Tibial artery (tissue), 4 donors: Measurements from ENCODE around the gene KIAA0825.

Source experiments
- DNase-seq, 2 donors: peaks; one replicate each; pipeline ENCODE4 v3.0.0-alpha.2; 2019
- H3K27ac ChIP-seq, 2 donors: fragments of 200-600 bp; sonication (generic) in 1 of 2; 1 replicate in 1 of 2; 2 replicates in 1 of 2; pipeline ENCODE4 v1.5.1; 2018 to 2019; ENCODE audit warnings: mild to moderate bottlenecking in 1 of 2
- H3K27me3 ChIP-seq, 2 donors: fragments of 200-600 bp; sonication (generic) in 1 of 2; one replicate each; pipeline versions ENCODE4 v1.5.1 to v1.6.0; 2016 to 2019
- H3K36me3 ChIP-seq, 3 donors: fragments of 200-600 bp; sonication (generic) in 2 of 3; one replicate each; pipeline ENCODE4 v1.5.1; 2016 to 2019; ENCODE audit warnings: mild to moderate bottlenecking in 2 of 3
- H3K4me1 ChIP-seq, 4 donors: fragments of 200-600 bp; sonication (generic) in 2 of 4; 1 replicate in 3 of 4; 2 replicates in 1 of 4; pipeline ENCODE4 v1.5.1; 2016 to 2019
- H3K4me3 ChIP-seq, 2 donors: fragments of 200-600 bp; sonication (generic) in 1 of 2; 1 replicate in 1 of 2; 2 replicates in 1 of 2; pipeline ENCODE4 v1.5.1; 2018 to 2019; ENCODE audit warnings: mild to moderate bottlenecking in 2 of 2
- H3K9me3 ChIP-seq, 3 donors: fragments of 200-600 bp; sonication (generic) in 1 of 3; one replicate each; pipeline ENCODE4 v1.5.1; 2016 to 2019
- intact Hi-C: fragments of 100-400 bp; cut with DNase I; formaldehyde crosslinking; loops from one replicate; pipeline ENCODE4 v1.15.0; 2023; ENCODE audit warnings: low total_unique reads
- TF ChIP-seq, protein P1 (sequence below), 2 experiments: fragments of 200-600 bp in 1 of 2; fragments of 450-650 bp in 1 of 2; IDR thresholded peaks; one replicate each; pipeline ENCODE4 v1.5.1; 2017 to 2019; ENCODE audit warnings: antibody characterized with exemption in 2 of 2, mild to moderate bottlenecking in 1 of 2, moderate library complexity in 1 of 2

KIAA0825 gene

GRCh38 chr5:94217745-94218144 lies 400.7 kb downstream of the KIAA0825 start:
- Histone ChIP-seq H3K36me3 (no peaks in the 10 kb centered on the region), H3K27ac (no peak overlapping the region), H3K9me3 (no peaks in the 10 kb centered on the region), H3K4me3 (no peak overlapping the region), H3K4me1 (peaks cover 0 to 11% (median 2%) of the 10 kb centered on the region in 4 donors), H3K27me3 (no peaks in the 10 kb centered on the region)
- no peak for DNase-seq
- intact Hi-C loops = no loop called here
- TF ChIP-seq, protein P1, sequence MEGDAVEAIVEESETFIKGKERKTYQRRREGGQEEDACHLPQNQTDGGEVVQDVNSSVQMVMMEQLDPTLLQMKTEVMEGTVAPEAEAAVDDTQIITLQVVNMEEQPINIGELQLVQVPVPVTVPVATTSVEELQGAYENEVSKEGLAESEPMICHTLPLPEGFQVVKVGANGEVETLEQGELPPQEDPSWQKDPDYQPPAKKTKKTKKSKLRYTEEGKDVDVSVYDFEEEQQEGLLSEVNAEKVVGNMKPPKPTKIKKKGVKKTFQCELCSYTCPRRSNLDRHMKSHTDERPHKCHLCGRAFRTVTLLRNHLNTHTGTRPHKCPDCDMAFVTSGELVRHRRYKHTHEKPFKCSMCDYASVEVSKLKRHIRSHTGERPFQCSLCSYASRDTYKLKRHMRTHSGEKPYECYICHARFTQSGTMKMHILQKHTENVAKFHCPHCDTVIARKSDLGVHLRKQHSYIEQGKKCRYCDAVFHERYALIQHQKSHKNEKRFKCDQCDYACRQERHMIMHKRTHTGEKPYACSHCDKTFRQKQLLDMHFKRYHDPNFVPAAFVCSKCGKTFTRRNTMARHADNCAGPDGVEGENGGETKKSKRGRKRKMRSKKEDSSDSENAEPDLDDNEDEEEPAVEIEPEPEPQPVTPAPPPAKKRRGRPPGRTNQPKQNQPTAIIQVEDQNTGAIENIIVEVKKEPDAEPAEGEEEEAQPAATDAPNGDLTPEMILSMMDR (IDR thresholded peaks at IDR 0.05) = no peak

DNA sequence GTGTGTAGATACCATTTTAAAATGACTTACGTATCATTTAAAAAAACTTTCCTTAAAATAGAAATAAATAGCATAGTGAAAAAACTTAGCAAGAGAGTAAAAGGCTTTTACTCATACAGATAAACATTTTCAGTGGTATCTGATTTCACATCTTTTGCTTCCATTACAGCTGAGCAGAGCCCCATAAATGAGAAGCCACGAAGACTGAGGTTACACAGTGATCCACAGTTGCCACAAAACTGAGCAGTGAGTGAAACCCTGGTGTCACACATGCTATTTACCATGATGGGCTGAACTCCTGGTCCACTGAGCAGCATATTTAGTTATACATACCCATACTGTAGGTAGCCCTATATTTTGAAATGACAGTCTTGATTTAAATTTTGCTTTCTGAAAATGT lies 401.2 kb downstream of the KIAA0825 start:
- TF ChIP-seq, protein P1 (IDR thresholded peaks at IDR 0.05) = no peak
- no peak for DNase-seq
- no peak overlapping the region for H3K4me3 ChIP-seq
- intact Hi-C loops = no loop called here
- H3K4me1 ChIP-seq = peaks cover 0 to 11% (median 2%) of the 10 kb centered on the region in 4 donors
- no peaks in the 10 kb centered on the region for H3K27me3 ChIP-seq
- no peaks in the 10 kb centered on the region for H3K9me3 ChIP-seq
- no peak overlapping the region for H3K27ac ChIP-seq
- no peaks in the 10 kb centered on the region for H3K36me3 ChIP-seq

- intact Hi-C loops = no loop called here
- Histone ChIP-seq H3K36me3 (no peaks in the 10 kb centered on the region), H3K4me1 (no peaks in the 10 kb centered on the region), H3K27me3 (no peaks in the 10 kb centered on the region), H3K27ac (no peak overlapping the region), H3K4me3 (no peak overlapping the region), H3K9me3 (no peaks in the 10 kb centered on the region)
- TF ChIP-seq, protein P1 (IDR thresholded peaks at IDR 0.05) = no peak
- no peak for DNase-seq
These were observed 405.9 kb downstream of the KIAA0825 start for GRCh38 chr5:94212476-94212875.

DNA sequence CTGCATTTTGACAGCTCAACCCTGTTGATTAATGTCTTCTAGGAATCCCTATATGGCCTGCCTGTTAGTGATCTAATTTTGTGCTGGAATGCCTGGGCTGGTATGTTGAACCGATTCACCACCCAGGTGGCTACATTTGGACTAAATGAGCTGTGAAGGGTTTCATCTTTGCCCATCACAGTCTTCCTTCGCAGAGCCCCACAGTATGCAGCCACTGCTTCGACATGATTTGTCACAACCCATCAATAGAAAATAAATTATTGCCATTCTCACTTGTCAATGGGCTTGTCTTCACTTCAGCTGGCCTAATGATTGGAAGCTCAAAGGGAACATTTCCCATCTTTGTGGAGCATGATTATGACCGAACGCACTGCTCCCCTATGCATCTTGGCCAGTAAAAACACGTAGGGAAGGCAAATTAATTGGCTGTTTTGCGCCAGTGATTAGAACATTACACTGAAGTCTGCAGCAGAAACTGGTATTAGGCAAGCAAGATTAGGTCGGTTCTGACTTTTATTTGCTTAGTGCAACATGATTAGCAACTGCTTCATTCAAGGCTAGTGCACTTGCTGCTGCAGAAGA lies 408.5 kb downstream of the KIAA0825 start:
- Histone ChIP-seq H3K36me3 (no peaks in the 10 kb centered on the region), H3K9me3 (no peaks in the 10 kb centered on the region), H3K4me1 (no peaks in the 10 kb centered on the region), H3K27ac (no peak overlapping the region), H3K27me3 (no peaks in the 10 kb centered on the region), H3K4me3 (no peak overlapping the region)
- intact Hi-C loops = no loop called here
- no peak for DNase-seq
- TF ChIP-seq, protein P1 (IDR thresholded peaks at IDR 0.05) = no peak

GRCh38 chr5:94209272-94209671 lies 409.1 kb downstream of the KIAA0825 start:
- DNase-seq = no peak
- no peaks in the 10 kb centered on the region for H3K9me3 ChIP-seq
- H3K27ac ChIP-seq = no peak overlapping the region
- intact Hi-C loops = no loop called here
- H3K27me3 ChIP-seq = no peaks in the 10 kb centered on the region
- TF ChIP-seq, protein P1 (IDR thresholded peaks at IDR 0.05) = no peak
- no peaks in the 10 kb centered on the region for H3K36me3 ChIP-seq
- no peaks in the 10 kb centered on the region for H3K4me1 ChIP-seq
- no peak overlapping the region for H3K4me3 ChIP-seq

GRCh38 chr5:94199566-94199965 lies 418.8 kb downstream of the KIAA0825 start:
- H3K36me3 ChIP-seq = no peaks in the 10 kb centered on the region
- TF ChIP-seq, protein P1 (IDR thresholded peaks at IDR 0.05) = no peak
- no peaks in the 10 kb centered on the region for H3K9me3 ChIP-seq
- intact Hi-C loops = no loop called here
- no peak overlapping the region for H3K27ac ChIP-seq
- no peaks in the 10 kb centered on the region for H3K27me3 ChIP-seq
- no peaks in the 10 kb centered on the region for H3K4me1 ChIP-seq
- no peak overlapping the region for H3K4me3 ChIP-seq
- no peak for DNase-seq
